ENCODE measurements around the gene ECSCR.

ECSCR gene

GRCh38 chr5:139457653-139458306 lies 4.8 kb downstream of the ECSCR start:
- peak; percentile 81 for DNase-seq (ENCODE audit: low read depth)
- TF ChIP-seq CTCF (IDR thresholded peaks at IDR 0.05; ENCODE audit: insufficient read depth, low read depth, low read length, missing control alignments): no peak

GRCh38 chr5:139457241-139457640 lies 5.3 kb downstream of the ECSCR start:
- DNase-seq (ENCODE audit: low read depth): no peak
- no peak overlapping the region for H3K4me3 ChIP-seq (ENCODE audit: low read depth, low read length)
- no peak for TF ChIP-seq CTCF (IDR thresholded peaks at IDR 0.05; ENCODE audit: insufficient read depth, low read depth, low read length, missing control alignments)

More at GRCh38 chr5:139457653-139458306, 4.8 kb downstream of the ECSCR start:
- H3K4me3 ChIP-seq (ENCODE audit: low read depth, low read length): no peak overlapping the region

- H3K4me3 ChIP-seq (ENCODE audit: low read depth, low read length): no peak overlapping the region
- no peak for DNase-seq (ENCODE audit: low read depth)
- TF ChIP-seq CTCF (IDR thresholded peaks at IDR 0.05; ENCODE audit: insufficient read depth, low read depth, low read length, missing control alignments): no peak
Observed at GRCh38 chr5:139456776-139457175, 5.8 kb downstream of the ECSCR start.

GRCh38 chr5:139454568-139455290 lies 7.8 kb downstream of the ECSCR start:
- no peak overlapping the region for H3K4me3 ChIP-seq (ENCODE audit: low read depth, low read length)
- TF ChIP-seq CTCF (IDR thresholded peaks at IDR 0.05; ENCODE audit: insufficient read depth, low read depth, low read length, missing control alignments): no peak
- no peak for DNase-seq (ENCODE audit: low read depth)

GRCh38 chr5:139453683-139454567 lies 8.6 kb downstream of the ECSCR start:
- H3K4me3 ChIP-seq (ENCODE audit: low read depth, low read length): no peak overlapping the region
- no peak for TF ChIP-seq CTCF (IDR thresholded peaks at IDR 0.05; ENCODE audit: insufficient read depth, low read depth, low read length, missing control alignments)
- DNase-seq (ENCODE audit: low read depth): peak; percentile 42

GRCh38 chr5:139451878-139452660 lies 10.5 kb downstream of the ECSCR start:
- H3K4me3 ChIP-seq (ENCODE audit: low read depth, low read length): no peak overlapping the region
- no peak for DNase-seq (ENCODE audit: low read depth)
- TF ChIP-seq CTCF (IDR thresholded peaks at IDR 0.05; ENCODE audit: insufficient read depth, low read depth, low read length, missing control alignments): no peak
